NK-92 (cell line): ENCODE data around the gene DDX46.
"Not testable (repeated sequence)": the region's sequence is repeated elsewhere in the genome, so short reads cannot be mapped to it uniquely, and the experiment has no call there.

Experiments
- DNase-seq: peaks from one replicate; lab custom pipeline; 2025; ENCODE audit not compliant: unreplicated experiment; lab: John Stamatoyannopoulos, UW

DDX46 gene

DNA sequence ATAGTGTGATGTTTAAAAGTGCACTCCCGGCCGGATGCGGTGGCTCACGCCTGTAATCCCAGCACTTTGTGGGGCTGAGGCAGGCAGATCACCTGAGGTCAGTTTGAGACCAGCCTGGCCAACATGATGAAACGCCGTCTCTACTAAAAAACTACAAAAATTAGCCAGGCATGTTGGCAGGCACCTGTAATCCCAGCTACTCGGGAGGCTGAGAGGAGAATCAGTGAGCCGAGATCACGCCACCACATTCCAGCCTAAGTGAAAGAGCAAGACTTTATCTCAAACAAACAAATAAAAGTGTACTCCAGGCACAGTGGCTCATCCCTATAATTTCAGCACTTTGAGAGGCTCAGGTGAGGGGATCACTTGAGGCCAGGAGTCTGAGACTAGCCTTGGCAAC is 79.8 kb downstream of the DDX46 start:
- not testable (repeated sequence) for DNase-seq

DNA sequence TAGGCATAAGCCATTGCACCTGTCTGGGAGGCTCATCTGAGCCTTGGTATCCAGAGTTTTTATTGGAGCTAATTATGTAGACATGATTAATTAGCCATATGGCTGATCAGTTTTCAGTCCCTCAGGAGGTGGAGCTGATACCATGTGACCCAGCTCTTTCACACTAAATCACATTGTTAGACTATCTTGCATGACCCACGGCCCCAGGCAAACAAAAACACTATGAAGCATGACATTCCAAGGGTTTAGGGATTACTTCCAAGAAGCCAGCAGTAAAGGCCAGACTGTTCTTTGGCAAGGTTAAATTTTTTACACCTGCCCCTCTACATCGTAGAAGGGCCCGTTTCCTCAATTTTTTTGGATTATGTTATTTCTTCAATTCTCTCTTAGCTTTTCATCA is 82.2 kb downstream of the DDX46 start:
- DNase-seq: no peak

DNA sequence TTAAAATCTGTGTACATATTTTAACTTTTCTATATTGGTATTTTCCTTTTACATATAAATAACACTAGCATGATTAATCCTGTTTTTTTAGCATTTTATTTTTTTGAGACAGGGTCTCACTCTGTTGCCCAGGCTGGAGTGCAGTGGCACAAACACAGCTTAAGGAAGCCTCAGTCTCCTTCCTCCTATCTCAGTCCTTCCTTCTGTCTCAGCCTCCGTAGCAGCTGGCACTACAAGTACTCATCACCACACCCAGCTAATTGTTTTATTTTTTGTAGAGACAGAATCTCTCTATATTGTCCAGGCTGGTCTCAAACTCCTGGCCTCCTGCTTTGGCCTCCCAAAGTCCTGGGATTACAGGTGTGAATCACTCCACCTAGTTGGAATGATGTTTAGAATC is 85.7 kb downstream of the DDX46 start:
- DNase-seq: no peak

DNA sequence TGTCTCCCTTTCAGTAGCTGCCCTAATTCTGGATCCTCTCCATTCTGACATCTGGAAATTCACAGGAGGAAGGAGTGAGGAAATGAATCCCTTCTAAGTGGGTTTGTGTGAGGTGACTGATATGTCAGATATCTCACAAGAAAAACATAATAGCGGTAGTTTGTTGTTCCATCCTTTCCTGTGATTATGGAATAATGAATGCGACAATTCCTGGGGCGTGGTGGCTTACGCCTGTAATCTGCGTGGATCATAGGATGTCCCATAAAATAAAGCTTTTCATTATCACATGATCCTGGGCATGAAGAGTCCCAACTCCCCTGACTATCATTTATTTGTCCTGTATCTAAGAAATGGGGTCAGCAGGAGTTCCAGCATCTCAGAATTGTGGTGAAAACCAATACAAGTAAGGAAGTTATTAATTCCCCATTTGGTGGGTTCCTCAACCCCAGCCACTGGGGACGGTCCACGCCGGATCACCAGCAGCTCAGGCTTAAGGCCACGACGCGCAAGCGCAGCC is 86.8 kb downstream of the DDX46 start:
- DNase-seq: no peak

DNA sequence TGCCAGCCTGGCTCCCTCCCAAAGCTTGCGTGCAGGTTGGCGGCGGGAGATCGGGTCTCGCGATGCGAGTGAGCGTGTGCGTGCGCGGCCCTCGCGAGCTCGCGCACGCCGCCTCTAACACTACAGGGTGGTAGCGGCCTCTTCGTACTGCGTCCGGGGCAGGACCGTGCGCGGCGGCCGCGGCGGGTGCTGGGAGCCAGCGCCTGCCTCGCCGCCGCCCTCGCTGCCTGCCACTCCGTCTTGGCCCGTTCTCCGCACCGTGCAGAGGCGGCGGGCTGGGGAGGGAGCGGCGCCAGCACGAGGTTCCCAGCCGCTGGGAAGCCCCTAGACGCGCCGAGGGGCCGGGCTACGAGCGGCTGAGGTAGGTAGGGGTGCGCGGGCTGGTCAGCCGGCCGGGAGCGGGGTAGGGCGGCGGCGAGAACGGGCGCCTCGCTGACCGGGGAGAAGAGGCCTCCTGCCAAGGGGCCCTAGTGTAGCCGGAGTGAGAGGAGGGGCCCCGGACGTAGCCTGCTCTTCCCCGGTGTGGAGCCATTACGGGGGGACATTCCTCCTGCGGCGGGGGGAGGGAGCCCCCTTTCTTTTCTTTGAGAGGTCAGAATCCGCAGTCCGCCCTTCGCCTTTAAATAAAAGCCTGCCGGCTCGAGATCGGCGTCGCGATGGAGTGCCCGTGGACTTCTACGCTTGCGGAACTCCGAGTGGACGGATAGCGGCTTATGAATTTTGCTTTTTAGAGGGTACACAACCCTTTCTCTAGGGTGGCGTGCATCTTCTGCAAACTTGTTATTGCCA is 87.5 kb downstream of the DDX46 start, which contains the start of gene C5orf24:
Gene C5orf24 (plus strand): TSS at position 117 of the 789 bp plus-strand sequence. CDS start 8,933 bp downstream, outside the sequence.
- DNase-seq: no peak

DNA sequence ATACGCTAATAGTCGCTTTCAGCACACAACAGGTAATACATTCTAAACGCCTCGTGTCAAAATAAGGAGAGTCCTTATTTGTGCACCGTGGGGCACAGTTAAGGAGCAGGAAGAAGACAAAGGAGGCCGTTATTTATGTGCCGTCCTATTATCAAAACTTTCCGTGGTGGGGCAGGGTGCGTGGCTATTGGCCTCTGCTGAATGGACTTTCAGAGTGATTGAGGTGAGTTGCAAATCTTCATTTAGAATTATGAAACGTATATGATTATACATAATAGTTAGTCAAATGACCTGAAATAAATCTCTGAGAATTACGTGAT is 88.0 kb downstream of the DDX46 start:
- DNase-seq: no peak

DNA sequence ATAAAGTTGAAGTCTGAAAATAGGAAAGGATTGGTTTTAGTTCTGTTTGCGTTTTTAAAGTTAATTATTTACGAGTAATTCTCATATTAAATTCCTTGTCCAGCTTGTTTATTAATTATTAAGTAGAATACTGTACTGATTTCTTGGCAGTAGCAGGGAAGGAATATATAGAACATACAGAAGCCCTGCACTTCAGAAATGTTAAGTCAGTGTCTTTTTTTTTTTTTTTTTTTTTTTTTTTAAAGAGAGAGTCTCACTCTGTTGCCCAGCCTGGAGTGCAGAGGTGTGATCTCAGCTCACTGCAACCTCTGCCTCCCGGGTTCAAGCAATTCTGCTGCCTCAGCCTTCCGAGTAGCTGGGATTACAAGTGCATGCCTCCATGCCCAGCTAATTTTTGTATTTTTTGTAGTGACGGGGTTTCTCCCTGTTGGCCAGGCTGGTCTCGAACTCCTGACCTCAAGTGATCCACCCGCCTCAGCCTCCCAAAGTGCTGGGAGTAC is 90.9 kb downstream of the DDX46 start:
- DNase-seq: not testable (repeated sequence)

DNA sequence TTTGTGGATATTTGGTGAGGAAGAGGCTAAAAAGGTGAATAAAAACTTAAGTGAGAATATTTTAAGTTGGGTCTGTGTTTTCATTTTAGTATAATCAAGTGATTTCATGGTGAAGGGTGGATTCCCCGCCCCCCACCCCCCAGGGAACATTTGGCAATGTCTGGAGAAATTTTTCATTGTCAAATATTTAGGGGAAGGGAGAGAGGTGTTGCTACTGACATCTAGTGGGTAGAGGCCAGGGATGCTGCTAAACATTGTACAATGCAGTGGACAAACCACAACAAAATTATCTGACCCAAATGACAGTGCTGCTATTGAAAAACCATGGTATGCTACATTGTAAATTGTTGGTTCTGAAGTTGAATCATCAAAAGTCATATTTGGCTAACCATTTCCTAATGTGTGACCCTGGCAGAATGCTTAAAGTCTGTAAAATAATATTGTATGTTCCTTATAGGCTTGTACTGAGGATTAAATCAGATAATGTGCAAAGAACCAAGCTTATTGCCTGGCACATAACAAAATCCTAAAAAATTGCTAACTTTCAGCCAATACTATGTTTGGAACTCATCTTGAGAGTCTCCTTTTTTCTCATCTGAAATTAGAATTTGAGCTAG is 92.8 kb downstream of the DDX46 start:
- no peak for DNase-seq

DNA sequence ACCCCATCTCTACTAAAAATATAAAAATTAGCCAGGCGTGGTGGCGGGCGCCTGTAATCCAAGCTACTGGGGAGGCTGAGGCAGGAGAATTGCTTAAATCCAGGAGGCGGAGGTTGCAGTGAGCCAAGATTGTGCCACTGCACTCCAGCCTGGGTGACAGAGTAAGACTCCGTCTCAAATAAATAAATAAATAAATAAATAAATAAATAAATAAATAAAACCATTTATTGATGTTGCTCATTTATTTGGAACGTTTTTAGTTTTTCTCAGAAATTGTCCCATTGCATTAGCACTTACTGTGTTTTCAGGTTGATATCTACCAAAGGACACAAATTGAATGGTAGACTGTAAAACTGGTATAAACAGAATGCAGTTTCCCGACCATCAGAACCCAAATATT is 97.9 kb downstream of the DDX46 start:
- DNase-seq: not testable (repeated sequence)

DNA sequence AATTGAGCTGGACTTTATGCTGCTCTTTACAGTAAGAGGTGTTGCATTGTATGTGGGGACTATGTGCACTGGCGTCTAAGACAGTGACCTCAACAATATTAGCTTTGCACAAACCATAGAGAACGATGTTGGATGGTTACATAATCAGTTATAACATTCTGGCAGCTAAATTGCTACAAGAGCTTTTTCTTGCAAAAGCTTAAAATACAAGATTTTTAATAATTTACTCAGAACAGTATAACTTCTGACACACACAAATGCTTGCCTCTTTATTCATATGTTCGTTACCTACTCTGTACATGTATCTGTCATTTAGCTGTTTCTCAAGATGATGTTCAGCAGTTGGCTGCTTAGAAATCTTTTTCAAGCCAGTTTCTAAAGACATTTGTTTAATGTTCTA is 98.8 kb downstream of the DDX46 start:
- no peak for DNase-seq

DNA sequence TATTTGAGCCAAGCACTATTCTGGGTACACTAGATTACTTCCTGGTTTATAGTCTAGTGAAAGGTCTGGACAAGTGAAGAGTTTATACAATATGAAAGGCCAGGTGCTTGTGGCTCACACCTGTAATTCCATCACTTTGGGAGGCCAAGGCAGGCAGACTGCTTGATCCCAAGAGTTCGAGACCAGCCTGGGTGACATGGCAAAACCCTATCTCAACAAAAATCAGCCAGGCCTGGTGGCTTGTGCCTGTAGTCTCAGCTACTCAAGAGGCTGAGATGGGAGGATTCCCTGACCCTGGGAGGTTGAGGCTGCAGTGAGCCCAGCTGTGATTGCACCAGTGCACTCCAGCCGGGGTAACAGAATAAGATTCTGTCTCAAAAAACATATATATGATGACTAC is 106.1 kb downstream of the DDX46 start:
- no peak for DNase-seq

DNA sequence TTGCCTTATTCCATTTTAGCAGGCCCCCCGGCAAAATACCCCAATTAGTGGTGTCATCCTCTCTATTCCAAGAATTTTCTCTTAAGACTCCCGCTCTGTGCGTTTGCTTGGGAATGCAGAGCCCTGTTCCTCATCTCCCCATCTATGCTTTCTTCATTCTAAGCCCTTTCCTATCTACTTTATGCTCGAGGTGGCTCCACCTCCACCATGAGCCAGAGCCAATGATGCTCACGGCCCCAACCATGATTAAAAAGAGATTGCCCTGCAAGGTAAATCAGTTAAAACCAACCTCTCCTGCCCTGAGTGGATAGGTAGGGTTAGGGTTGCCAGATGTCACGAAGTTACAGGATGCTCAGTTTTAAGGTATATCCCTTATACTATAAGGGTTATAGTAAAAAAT is 114.9 kb downstream of the DDX46 start:
- no peak for DNase-seq

DNA sequence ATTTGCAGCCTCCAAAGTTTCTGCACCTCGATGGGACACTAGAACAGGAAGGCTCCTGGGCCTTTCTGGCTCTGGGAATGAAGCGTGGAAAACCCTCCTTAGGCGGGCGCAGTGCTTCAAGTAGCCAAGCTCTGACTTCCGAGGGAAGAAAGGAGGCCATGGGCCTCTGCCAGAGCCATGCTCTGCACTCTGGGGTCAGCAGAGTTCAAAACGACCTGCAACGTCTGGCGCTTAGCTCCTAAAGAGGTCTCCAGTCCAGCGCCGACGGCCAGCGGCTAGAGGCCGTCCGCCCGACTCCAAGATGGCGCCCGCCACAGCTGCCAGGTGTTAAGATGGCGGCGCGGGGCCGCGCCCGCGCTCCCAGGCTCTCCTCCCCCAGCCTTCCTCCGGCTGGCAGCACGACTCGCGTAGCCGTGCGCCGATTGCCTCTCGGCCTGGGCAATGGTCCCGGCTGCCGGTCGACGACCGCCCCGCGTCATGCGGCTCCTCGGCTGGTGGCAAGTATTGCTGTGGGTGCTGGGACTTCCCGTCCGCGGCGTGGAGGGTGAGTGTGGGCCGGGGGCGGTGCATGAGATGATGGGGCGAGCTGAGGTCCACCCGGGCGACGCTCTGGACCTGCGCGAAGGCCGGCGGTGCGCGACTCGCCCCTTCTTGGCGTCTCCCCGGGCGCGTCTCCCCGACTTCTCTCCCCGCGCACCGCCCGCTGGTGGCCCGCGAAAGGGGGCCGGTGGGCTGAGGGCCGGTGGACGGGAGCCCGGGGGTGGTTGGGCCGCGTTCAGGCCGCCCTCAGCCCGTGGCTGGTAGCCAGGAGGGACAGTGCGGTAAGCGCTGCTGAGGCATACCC is 115.6 kb downstream of the DDX46 start, which contains the start of gene TXNDC15:
Gene TXNDC15 (plus strand): TSS at position 385 of the 844 bp plus-strand sequence. CDS start 57 bp downstream, at position 442.
- no peak for DNase-seq

DNA sequence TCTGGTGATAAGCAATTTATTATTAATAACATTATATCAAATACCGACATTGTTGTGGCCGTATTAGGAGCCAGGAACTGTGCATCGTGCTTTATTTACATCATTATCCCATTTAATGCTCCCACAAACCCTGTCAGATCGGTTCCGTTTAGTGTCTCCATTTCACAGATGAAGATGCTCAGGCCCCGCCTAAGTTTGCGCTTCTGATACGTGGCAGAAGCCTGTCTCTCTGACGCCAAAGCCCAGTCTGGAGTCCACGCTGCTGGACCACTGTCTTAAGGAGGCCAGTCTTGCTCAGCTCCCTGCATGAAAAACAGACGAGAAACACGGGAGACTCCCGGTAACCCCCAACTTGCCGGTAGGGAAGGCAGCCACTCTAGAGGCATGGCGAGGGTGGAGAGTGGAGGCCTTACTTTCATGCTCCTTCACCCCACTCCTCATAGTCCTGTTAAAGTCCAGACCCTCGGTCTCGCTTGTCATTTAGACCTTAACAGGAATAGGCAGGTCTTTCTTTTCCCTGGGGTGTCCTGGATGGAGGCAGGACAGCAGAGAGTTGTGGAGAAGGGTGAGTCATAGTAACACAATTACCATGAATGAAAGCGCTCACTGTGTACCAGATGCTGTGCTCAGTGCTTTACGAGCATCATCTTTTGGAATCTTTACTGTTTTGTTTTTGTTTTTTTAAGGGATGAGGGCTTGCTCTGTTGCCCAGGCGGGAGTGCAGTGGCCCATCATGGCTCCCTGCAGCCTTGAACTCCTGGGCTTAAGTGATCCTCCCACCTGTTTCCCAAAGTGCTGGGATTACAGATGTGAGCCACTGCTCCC is 116.5 kb downstream of the DDX46 start:
- DNase-seq: no peak

DNA sequence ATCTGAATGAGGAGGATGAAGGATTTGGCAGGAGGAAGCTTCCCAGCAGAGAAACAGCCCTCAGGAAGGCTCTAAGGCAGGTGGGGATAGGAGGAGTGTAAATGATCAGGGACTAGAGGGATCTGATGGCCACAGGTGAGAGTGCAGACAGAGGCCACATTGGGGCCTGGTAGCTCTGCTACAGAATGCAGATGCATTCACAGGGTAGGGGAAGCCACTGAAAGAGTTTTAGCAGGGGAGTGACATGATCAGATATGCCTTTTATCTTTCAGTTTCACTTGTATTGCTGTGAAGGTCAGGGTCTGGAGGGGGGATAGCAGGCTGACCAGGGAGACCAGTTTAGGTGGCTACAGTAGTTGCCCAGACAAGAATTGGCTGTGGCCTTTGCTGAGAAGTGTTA is 118.6 kb downstream of the DDX46 start:
- DNase-seq: no peak

DNA sequence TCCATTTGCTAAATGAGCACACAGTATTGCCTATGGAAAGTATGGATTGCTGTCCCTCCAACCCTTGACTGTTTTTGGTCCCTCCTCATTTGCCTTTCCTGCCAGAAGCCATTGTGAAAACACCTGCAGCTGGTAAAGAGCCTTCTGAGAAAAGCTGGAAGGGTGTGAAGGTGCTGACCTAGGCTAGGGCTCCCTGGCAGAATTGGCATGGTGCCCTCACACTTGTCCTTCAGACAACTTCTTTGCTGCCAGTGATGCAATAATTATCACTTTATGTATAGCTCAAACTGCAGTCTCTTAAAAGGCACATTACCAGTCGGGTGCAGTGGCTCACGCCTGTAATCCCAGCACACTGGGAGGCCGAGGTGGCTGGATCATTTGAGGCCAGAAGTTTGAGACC is 119.8 kb downstream of the DDX46 start:
- no peak for DNase-seq

DNA sequence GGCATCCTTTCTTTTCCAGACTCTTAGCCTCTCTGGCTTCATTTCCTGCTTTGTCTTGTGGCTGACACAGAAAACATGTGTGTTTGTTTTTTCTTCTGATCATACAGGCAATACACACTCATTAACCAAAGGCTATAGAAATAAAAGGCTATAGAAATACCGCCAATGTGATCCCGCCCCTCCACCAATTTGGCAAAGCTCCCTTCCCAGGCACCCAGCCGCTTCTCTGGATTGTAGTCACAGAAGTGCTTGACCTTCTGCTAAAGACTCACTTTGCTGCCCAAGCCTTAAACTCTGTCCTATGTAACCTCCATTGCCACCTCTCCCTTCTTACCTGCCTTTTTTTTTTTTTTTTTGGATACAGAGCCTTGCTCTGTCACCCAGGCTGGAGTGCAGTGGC is 120.9 kb downstream of the DDX46 start:
- DNase-seq: no peak
